HG02981 (cell line): Measurements from ENCODE around the gene DMRTA1.
A peak's percentile ranks its signal among the peaks of the same experiment; 100 is the strongest.
"Not testable (repeated sequence)": the region's sequence is repeated elsewhere in the genome, so short reads cannot be mapped to it uniquely, and the experiment has no call there.

ENCODE experiments used
- ATAC-seq: cut with Tn5 transposase; IDR thresholded peaks from one replicate; pipeline ENCODE4 v1.9.1; 2021; ENCODE audit warnings: mild to moderate bottlenecking, moderate library complexity; ENCODE audit not compliant: unreplicated experiment

DMRTA1 gene

GRCh38 chr9:22455181-22455580, 8.6 kb downstream of the DMRTA1 start:
- ATAC-seq: no peak

- ATAC-seq: no peak
These were observed 10.8 kb downstream of the DMRTA1 start for GRCh38 chr9:22457448-22457847.

GRCh38 chr9:22463205-22463604, 16.6 kb downstream of the DMRTA1 start:
- ATAC-seq: no peak

GRCh38 chr9:22469928-22470544, 23.4 kb downstream of the DMRTA1 start:
- peak; percentile 89 for ATAC-seq

- ATAC-seq: no peak
These were observed 34.9 kb downstream of the DMRTA1 start for GRCh38 chr9:22481566-22481965.

- ATAC-seq: no peak
These were observed 37.0 kb downstream of the DMRTA1 start for GRCh38 chr9:22483528-22484070.

- ATAC-seq: not testable (repeated sequence)
These were observed 49.6 kb downstream of the DMRTA1 start for GRCh38 chr9:22496197-22496596.
